ENCODE results near the gene PPP2R2D. TPM values are rescaled to one million over a fixed set of nuclear protein-coding genes. Genes with fewer than 3 reads are reported as not detected.

The PPP2R2D gene
- total RNA-seq, 1 experiment from 2014 or later: 35.1 TPM

DNA sequence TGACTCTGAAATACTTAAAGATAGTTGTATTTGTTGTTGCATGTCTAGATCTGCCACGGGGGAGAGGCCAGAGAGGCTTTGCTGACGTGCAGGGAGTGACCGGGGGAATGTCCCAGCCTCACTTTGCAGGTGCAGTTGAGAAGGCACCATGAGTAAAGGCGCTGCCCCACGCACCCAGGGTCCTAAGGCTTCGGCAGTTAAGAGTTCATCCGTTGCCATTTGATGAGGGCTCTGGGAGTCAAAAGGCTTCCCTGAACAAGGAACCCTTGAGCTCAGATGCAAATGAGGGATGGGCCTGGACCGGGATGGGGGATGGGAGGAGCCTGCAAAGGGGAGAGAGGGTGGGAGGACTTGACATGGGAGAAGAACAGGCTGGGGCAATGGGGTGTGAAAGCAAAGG is 20.4 kb downstream of the PPP2R2D start:
- Histone ChIP-seq H3T11ph (ENCODE audit: low read length) (no peak overlapping the region), H2AK5ac (ENCODE audit: insufficient read length, low read length) (no peak overlapping the region), H3K56ac (ENCODE audit: insufficient read length, low read depth, low read length) (no peak overlapping the region), H4K5ac (ENCODE audit: insufficient read length, low read depth, low read length) (no peak overlapping the region), H3K14ac (ENCODE audit: insufficient read depth, low read length) (no peak overlapping the region), H2BK20ac (ENCODE audit: low read depth, low read length, poor library complexity, severe bottlenecking) (no peak overlapping the region), H2AFZ (ENCODE audit: low read length) (no peak overlapping the region), H2BK5ac (ENCODE audit: insufficient read length, low read length) (no peak overlapping the region), H3K27ac (ENCODE audit: insufficient read length, low read depth, low read length) (no peak overlapping the region), H3K9me3 (ENCODE audit: control insufficient read depth, low read depth, low read length) (no peaks in the 10 kb centered on the region), H3K27me3 (ENCODE audit: insufficient read depth, low read length) (no peaks in the 10 kb centered on the region), H3K79me1 (ENCODE audit: insufficient read depth, low read depth, low read length, poor library complexity, severe bottlenecking) (peaks cover 5% of the 10 kb centered on the region), H4K8ac (replicated peaks; ENCODE audit: insufficient read length, low read depth, low read length) (no peak overlapping the region), H3K79me2 (ENCODE audit: insufficient read depth, low read length) (peaks cover 20% of the 10 kb centered on the region; the same call in 1 of the 2 replicates), H3K23ac (ENCODE audit: insufficient read length, low read depth, low read length) (no peak overlapping the region), H3K4ac (ENCODE audit: low read depth, low read length) (no peak overlapping the region), H3K18ac (ENCODE audit: insufficient read length, low read depth, low read length) (no peak overlapping the region), H3K4me1 (ENCODE audit: insufficient read depth, low read length) (0 out of 2 replicates have a peak, but pooled peaks cover 3% of the 10 kb centered on the region), H2BK15ac (ENCODE audit: low read depth, low read length) (no peak overlapping the region), H2BK12ac (ENCODE audit: insufficient read length, low read depth, low read length) (no peak overlapping the region), H4K20me1 (ENCODE audit: control insufficient read depth, insufficient read depth, insufficient read length) (no peaks in the 10 kb centered on the region), H3K9ac (ENCODE audit: extremely low read depth, insufficient read length, low read length) (no peak overlapping the region), H4K91ac (ENCODE audit: insufficient read length, low read depth, low read length) (no peak overlapping the region), H3K23me2 (ENCODE audit: insufficient read length, low read depth, low read length, poor library complexity, severe bottlenecking) (no peaks in the 10 kb centered on the region), H2BK120ac (ENCODE audit: low read depth, low read length, poor library complexity, severe bottlenecking) (no peak overlapping the region), H3K4me2 (ENCODE audit: insufficient read depth, insufficient read length, low read length) (no peak overlapping the region)
- no CpG with 5 or more reads among the region's 8 CpGs for WGBS (ENCODE audit: extremely low coverage, insufficient read length, low lambda C conversion rate)
- Mint-ChIP-seq H3K9me3 (peaks cover 0 to 6% of the 10 kb centered on the region in 2 experiments; a peak in 1 of 5 replicates), H3K4me3 (peak overlapping the region in 1 of 2 experiments; percentile 13; a peak in 1 of 5 replicates), H3K27ac (peak overlapping the region in 2 of 3 experiments; percentile 6 to 55; a peak in 4 of 7 replicates), H3K27me3 (ENCODE audit: low read depth) (no peaks in the 10 kb centered on the region), H3K36me3 (ENCODE audit: insufficient read depth in 1 of 3, low read depth in 3 of 3) (peaks cover 0 to 5% (median 3%) of the 10 kb centered on the region in 3 experiments; a peak in 2 of 7 replicates), H3K4me1 (peaks cover 37 to 42% of the 10 kb centered on the region in 2 experiments)
- DNase-seq: peak; percentile 63
- no peak for TF ChIP-seq CTCF (conservative IDR thresholded peaks at IDR 0.05)
